K562 treated with DMSO at 1 percent for 48 hours (cell line): ENCODE data around the gene TMPRSS2. TPM values are rescaled to one million over a fixed set of nuclear protein-coding genes. Genes with fewer than 3 reads are reported as not detected.

Source experiments
- total RNA-seq: library from RNA; unstranded; fragments of 300-600 nt; gene quantifications from 2 replicates; pipeline ENCODE4 v1.2.3, GENCODE V29; 2022; ENCODE audit warnings: low replicate concordance; ENCODE audit errors: extremely low read depth

TMPRSS2 gene
- not detected in 2 replicates for total RNA-seq

DNA sequence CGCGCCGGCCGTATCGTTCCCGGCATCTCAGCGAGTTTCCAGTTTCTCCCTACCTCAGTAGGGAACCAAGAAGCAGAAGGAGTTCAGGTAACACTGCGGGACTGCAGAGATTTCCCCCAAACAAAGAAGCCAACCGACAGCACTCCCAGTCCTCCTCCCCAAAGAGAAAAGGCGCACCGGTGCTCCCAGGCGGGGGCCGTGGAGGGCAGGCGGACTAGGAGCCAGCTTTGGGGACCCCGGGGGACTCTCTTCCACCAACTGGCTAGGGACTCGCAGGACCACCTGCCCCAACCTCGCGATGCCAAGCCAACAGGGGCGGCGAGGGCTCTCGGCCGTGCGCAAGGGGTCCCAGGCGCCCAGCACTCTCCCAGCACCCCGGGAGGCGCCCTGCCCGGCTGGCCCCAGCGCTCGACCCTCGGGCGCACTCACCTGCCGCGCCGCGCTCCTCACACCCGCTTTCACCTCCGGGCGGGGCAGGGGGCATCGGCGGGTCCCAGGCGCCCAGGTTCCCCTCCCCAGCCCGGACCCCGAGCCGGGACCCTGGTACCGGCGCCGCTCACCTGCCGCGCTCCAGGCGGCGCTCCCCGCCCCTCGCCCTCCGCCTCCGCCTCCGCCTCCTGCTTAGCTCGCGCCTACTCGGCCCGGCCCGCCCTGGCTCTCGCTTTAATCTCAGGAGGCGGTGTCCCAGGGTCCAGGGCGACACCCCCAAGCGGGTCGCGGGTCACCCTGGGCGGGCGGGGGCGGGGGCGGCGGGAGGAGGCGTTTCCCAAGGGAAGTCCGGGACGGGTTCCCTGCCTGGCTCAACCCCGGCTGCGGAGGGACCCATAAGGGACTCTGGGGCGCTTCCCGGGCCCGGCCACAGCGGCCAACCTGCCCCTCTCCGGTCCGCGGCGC, at the start of gene TMPRSS2:
Gene TMPRSS2 (minus strand): TSS at position 638 of the 894 bp plus-strand sequence. CDS start 10,025 bp downstream, outside the sequence.

GRCh38 chr21:41425954-41426675, 81.8 kb downstream of the TMPRSS2 start, which contains the start of gene MX1:
MX1 (plus strand) TSS chr21:41426239; CDS start chr21:41432071, 5,832 bp downstream.

Other genes starting within 250 kb of the TMPRSS2 start
- gene FAM3B, start 191.4 kb downstream of the TMPRSS2 start, total RNA-seq, result not detected in 2 replicates
- not detected in 2 replicates for gene MX2, start 146.1 kb downstream of the TMPRSS2 start, total RNA-seq
- not detected in 2 replicates for gene MX1, start 81.9 kb downstream of the TMPRSS2 start, total RNA-seq